ENCODE results near the gene TRERF1. TPM values are rescaled to one million over a fixed set of nuclear protein-coding genes. Genes with fewer than 3 reads are reported as not detected.

Gene TRERF1
- total RNA-seq, 1 donor from 2014 or later = 3.7 TPM

DNA sequence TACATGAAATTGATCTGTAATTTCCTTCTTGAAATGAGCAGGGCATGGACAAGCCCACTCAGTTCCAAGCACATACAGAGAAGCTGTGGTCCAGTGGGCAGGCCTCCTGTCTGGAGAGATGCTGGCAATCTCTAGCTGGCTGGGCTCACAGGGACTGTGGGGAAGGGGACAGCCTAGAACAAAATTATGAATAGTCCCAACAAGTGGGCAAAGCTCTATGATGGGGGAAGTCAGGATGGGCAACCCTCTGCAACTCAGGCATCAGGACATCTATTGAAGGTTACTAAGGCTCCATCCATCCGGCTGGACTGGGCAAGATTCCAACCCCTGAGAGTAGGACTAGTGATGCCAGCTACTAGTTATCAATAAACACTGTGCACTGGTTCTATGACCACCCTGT is 40.9 kb downstream of the TRERF1 start:
- H3K9me3 ChIP-seq (ENCODE audit: control insufficient read depth in 3 of 3, low read length in 3 of 3) = no peaks in the 10 kb centered on the region
- no peak overlapping the region for H3K27ac ChIP-seq (ENCODE audit: low read depth, low read length)
- H3K4me1 ChIP-seq (ENCODE audit: control insufficient read depth in 3 of 3, insufficient read depth in 3 of 3, low read length in 3 of 3) = peaks cover 3 to 6% (median 3%) of the 10 kb centered on the region in 3 donors

GRCh38 chr6:42409581-42409980 is 42.1 kb downstream of the TRERF1 start:
- Histone ChIP-seq H3K27ac (ENCODE audit: low read depth, low read length) (no peak overlapping the region), H3K4me3 (ENCODE audit: low read length in 3 of 3) (no peak overlapping the region), H3K4me1 (ENCODE audit: control insufficient read depth in 3 of 3, insufficient read depth in 3 of 3, low read length in 3 of 3) (peaks cover 3 to 10% (median 3%) of the 10 kb centered on the region in 3 donors), H3K27me3 (ENCODE audit: control insufficient read depth in 3 of 3, insufficient read depth in 3 of 3, low read length in 3 of 3) (no peaks in the 10 kb centered on the region), H3K9me3 (ENCODE audit: control insufficient read depth in 3 of 3, low read length in 3 of 3) (no peaks in the 10 kb centered on the region), H3K9ac (ENCODE audit: low read depth in 1 of 3, low read length in 3 of 3) (no peak overlapping the region), H3K36me3 (ENCODE audit: control insufficient read depth in 3 of 3, insufficient read depth in 3 of 3, low read length in 3 of 3) (no peaks in the 10 kb centered on the region)

More for the DNA sequence above, 40.9 kb downstream of the TRERF1 start:
- no peak overlapping the region for H3K9ac ChIP-seq (ENCODE audit: low read depth in 1 of 3, low read length in 3 of 3)
- no peaks in the 10 kb centered on the region for H3K27me3 ChIP-seq (ENCODE audit: control insufficient read depth in 3 of 3, insufficient read depth in 3 of 3, low read length in 3 of 3)
- no peaks in the 10 kb centered on the region for H3K36me3 ChIP-seq (ENCODE audit: control insufficient read depth in 3 of 3, insufficient read depth in 3 of 3, low read length in 3 of 3)
- no peak overlapping the region for H3K4me3 ChIP-seq (ENCODE audit: low read length in 3 of 3)

DNA sequence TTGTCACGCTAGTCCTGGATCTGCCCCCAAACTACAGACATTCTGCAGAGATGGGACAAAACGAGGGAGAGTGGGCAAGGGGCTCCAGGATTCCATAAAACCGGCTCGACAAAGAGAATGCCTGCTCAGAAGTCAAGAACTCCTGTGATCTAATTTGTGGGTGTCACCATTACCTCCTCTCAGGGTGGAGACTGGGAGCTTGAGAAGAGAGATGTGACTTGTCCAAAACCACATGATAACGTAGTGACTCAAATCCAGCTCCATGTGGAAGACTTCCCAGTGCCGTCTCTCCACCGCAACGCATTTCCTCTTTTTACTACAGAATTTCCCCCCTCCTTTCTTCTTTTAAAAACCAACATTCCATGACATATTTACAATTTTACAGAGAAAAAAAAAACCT is 44.3 kb downstream of the TRERF1 start:
- Histone ChIP-seq H3K27me3 (ENCODE audit: control insufficient read depth in 3 of 3, insufficient read depth in 3 of 3, low read length in 3 of 3) (no peaks in the 10 kb centered on the region), H3K27ac (ENCODE audit: low read depth, low read length) (no peak overlapping the region), H3K4me1 (ENCODE audit: control insufficient read depth in 3 of 3, insufficient read depth in 3 of 3, low read length in 3 of 3) (peaks cover 3 to 12% (median 7%) of the 10 kb centered on the region in 3 donors), H3K9me3 (ENCODE audit: control insufficient read depth in 3 of 3, low read length in 3 of 3) (no peaks in the 10 kb centered on the region), H3K4me3 (ENCODE audit: low read length in 3 of 3) (no peak overlapping the region), H3K36me3 (ENCODE audit: control insufficient read depth in 3 of 3, insufficient read depth in 3 of 3, low read length in 3 of 3) (no peaks in the 10 kb centered on the region), H3K9ac (ENCODE audit: low read depth in 1 of 3, low read length in 3 of 3) (no peak overlapping the region)

- Histone ChIP-seq H3K27ac (ENCODE audit: low read depth, low read length) (no peak overlapping the region), H3K36me3 (ENCODE audit: control insufficient read depth in 3 of 3, insufficient read depth in 3 of 3, low read length in 3 of 3) (no peaks in the 10 kb centered on the region), H3K9me3 (ENCODE audit: control insufficient read depth in 3 of 3, low read length in 3 of 3) (no peaks in the 10 kb centered on the region), H3K4me1 (ENCODE audit: control insufficient read depth in 3 of 3, insufficient read depth in 3 of 3, low read length in 3 of 3) (peaks cover 3 to 12% (median 7%) of the 10 kb centered on the region in 3 donors), H3K27me3 (ENCODE audit: control insufficient read depth in 3 of 3, insufficient read depth in 3 of 3, low read length in 3 of 3) (no peaks in the 10 kb centered on the region), H3K9ac (ENCODE audit: low read depth in 1 of 3, low read length in 3 of 3) (no peak overlapping the region), H3K4me3 (ENCODE audit: low read length in 3 of 3) (no peak overlapping the region)
Measured at GRCh38 chr6:42406306-42407280, 45.1 kb downstream of the TRERF1 start.

DNA sequence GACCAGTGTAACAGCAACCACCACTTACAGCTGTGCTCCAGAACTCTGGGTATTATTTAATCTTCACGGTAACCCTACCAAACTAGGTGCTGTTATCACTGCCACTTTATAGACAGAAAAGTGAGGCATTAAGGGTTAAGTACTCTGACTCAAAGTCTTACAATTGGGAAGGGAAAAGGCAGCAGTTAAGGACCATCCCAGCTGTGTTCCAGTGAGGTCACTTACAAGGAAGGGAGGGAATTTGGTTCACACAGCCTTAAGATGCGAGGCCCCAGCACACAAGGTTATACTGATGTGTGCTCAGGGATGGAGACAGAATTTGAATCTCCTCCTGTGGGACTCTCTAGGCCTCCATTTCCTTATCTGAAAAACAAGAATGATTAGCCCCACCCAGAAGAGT is 46.7 kb downstream of the TRERF1 start:
- no peaks in the 10 kb centered on the region for H3K9me3 ChIP-seq (ENCODE audit: control insufficient read depth in 3 of 3, low read length in 3 of 3)
- H3K27me3 ChIP-seq (ENCODE audit: control insufficient read depth in 3 of 3, insufficient read depth in 3 of 3, low read length in 3 of 3) = no peaks in the 10 kb centered on the region
- H3K4me1 ChIP-seq (ENCODE audit: control insufficient read depth in 3 of 3, insufficient read depth in 3 of 3, low read length in 3 of 3) = peaks cover 3 to 12% (median 7%) of the 10 kb centered on the region in 3 donors
- H3K36me3 ChIP-seq (ENCODE audit: control insufficient read depth in 3 of 3, insufficient read depth in 3 of 3, low read length in 3 of 3) = no peaks in the 10 kb centered on the region
- H3K9ac ChIP-seq (ENCODE audit: low read depth in 1 of 3, low read length in 3 of 3) = no peak overlapping the region
- no peak overlapping the region for H3K4me3 ChIP-seq (ENCODE audit: low read length in 3 of 3)
- H3K27ac ChIP-seq (ENCODE audit: low read depth, low read length) = peak overlapping the region; percentile 18

GRCh38 chr6:42404484-42404883 is 47.2 kb downstream of the TRERF1 start:
- H3K9ac ChIP-seq (ENCODE audit: low read depth in 1 of 3, low read length in 3 of 3) = no peak overlapping the region
- H3K4me1 ChIP-seq (ENCODE audit: control insufficient read depth in 3 of 3, insufficient read depth in 3 of 3, low read length in 3 of 3) = peaks cover 3 to 12% (median 7%) of the 10 kb centered on the region in 3 donors
- no peak overlapping the region for H3K4me3 ChIP-seq (ENCODE audit: low read length in 3 of 3)
- H3K27me3 ChIP-seq (ENCODE audit: control insufficient read depth in 3 of 3, insufficient read depth in 3 of 3, low read length in 3 of 3) = no peaks in the 10 kb centered on the region
- H3K36me3 ChIP-seq (ENCODE audit: control insufficient read depth in 3 of 3, insufficient read depth in 3 of 3, low read length in 3 of 3) = no peaks in the 10 kb centered on the region
- no peaks in the 10 kb centered on the region for H3K9me3 ChIP-seq (ENCODE audit: control insufficient read depth in 3 of 3, low read length in 3 of 3)
- peak overlapping the region; percentile 18 for H3K27ac ChIP-seq (ENCODE audit: low read depth, low read length)

- Histone ChIP-seq H3K4me3 (ENCODE audit: low read length in 3 of 3) (no peak overlapping the region), H3K9me3 (ENCODE audit: control insufficient read depth in 3 of 3, low read length in 3 of 3) (no peaks in the 10 kb centered on the region), H3K4me1 (ENCODE audit: control insufficient read depth in 3 of 3, insufficient read depth in 3 of 3, low read length in 3 of 3) (peaks cover 3 to 12% (median 7%) of the 10 kb centered on the region in 3 donors), H3K36me3 (ENCODE audit: control insufficient read depth in 3 of 3, insufficient read depth in 3 of 3, low read length in 3 of 3) (no peaks in the 10 kb centered on the region), H3K9ac (ENCODE audit: low read depth in 1 of 3, low read length in 3 of 3) (no peak overlapping the region), H3K27ac (ENCODE audit: low read depth, low read length) (no peak overlapping the region), H3K27me3 (ENCODE audit: control insufficient read depth in 3 of 3, insufficient read depth in 3 of 3, low read length in 3 of 3) (no peaks in the 10 kb centered on the region)
Measured at GRCh38 chr6:42403831-42404230, 47.9 kb downstream of the TRERF1 start.

- no peaks in the 10 kb centered on the region for H3K27me3 ChIP-seq (ENCODE audit: control insufficient read depth in 3 of 3, insufficient read depth in 3 of 3, low read length in 3 of 3)
- H3K4me3 ChIP-seq (ENCODE audit: low read length in 3 of 3) = no peak overlapping the region
- no peaks in the 10 kb centered on the region for H3K9me3 ChIP-seq (ENCODE audit: control insufficient read depth in 3 of 3, low read length in 3 of 3)
- peaks cover 3 to 12% (median 7%) of the 10 kb centered on the region in 3 donors for H3K4me1 ChIP-seq (ENCODE audit: control insufficient read depth in 3 of 3, insufficient read depth in 3 of 3, low read length in 3 of 3)
- H3K9ac ChIP-seq (ENCODE audit: low read depth in 1 of 3, low read length in 3 of 3) = no peak overlapping the region
- H3K27ac ChIP-seq (ENCODE audit: low read depth, low read length) = no peak overlapping the region
- no peaks in the 10 kb centered on the region for H3K36me3 ChIP-seq (ENCODE audit: control insufficient read depth in 3 of 3, insufficient read depth in 3 of 3, low read length in 3 of 3)
Measured at GRCh38 chr6:42403421-42403820, 48.3 kb downstream of the TRERF1 start.

DNA sequence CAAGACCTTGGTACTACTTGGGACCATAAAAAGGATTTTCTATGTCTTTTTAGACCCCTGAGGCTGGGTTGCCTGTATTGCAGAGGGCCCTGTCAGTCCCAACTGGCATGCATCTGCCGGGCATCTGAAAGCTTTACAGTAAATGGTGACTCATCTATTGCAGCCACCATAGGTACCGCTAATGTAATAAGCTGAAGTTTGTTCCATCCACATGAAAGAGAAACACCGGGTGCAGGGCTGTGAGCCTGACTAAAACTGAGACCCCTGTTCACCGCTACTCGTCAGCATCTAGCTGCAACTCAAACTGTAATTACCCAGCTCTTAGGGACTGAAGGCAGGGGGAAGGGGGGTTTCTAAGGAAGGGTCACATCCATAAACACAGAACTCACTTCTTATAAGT is 49.5 kb downstream of the TRERF1 start:
- H3K4me3 ChIP-seq (ENCODE audit: low read length in 3 of 3) = no peak overlapping the region
- no peaks in the 10 kb centered on the region for H3K27me3 ChIP-seq (ENCODE audit: control insufficient read depth in 3 of 3, insufficient read depth in 3 of 3, low read length in 3 of 3)
- no peaks in the 10 kb centered on the region for H3K36me3 ChIP-seq (ENCODE audit: control insufficient read depth in 3 of 3, insufficient read depth in 3 of 3, low read length in 3 of 3)
- H3K9ac ChIP-seq (ENCODE audit: low read depth in 1 of 3, low read length in 3 of 3) = no peak overlapping the region
- H3K4me1 ChIP-seq (ENCODE audit: control insufficient read depth in 3 of 3, insufficient read depth in 3 of 3, low read length in 3 of 3) = peaks cover 3 to 12% (median 7%) of the 10 kb centered on the region in 3 donors
- H3K27ac ChIP-seq (ENCODE audit: low read depth, low read length) = no peak overlapping the region
- no peaks in the 10 kb centered on the region for H3K9me3 ChIP-seq (ENCODE audit: control insufficient read depth in 3 of 3, low read length in 3 of 3)

DNA sequence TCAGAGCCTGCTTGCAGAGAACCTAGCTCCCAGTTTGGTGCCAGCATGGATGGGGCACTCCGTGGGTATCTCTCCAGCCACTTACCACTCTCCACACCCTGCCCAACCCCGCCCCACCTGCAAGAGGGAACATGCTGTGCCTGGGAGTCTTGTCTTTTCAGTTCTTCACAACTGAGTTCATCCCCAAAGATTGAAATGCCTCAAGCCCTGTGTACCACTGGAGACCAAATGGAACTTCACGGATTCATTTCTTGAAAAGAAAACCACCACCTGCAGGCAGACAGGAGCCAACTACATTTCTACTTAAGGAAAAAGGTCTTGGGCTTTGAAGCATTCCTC is 50.1 kb downstream of the TRERF1 start:
- H3K36me3 ChIP-seq (ENCODE audit: control insufficient read depth in 3 of 3, insufficient read depth in 3 of 3, low read length in 3 of 3) = no peaks in the 10 kb centered on the region
- peaks cover 0 to 12% (median 5%) of the 10 kb centered on the region in 3 donors for H3K4me1 ChIP-seq (ENCODE audit: control insufficient read depth in 3 of 3, insufficient read depth in 3 of 3, low read length in 3 of 3)
- H3K27me3 ChIP-seq (ENCODE audit: control insufficient read depth in 3 of 3, insufficient read depth in 3 of 3, low read length in 3 of 3) = no peaks in the 10 kb centered on the region
- no peak overlapping the region for H3K27ac ChIP-seq (ENCODE audit: low read depth, low read length)
- H3K9ac ChIP-seq (ENCODE audit: low read depth in 1 of 3, low read length in 3 of 3) = no peak overlapping the region
- H3K4me3 ChIP-seq (ENCODE audit: low read length in 3 of 3) = no peak overlapping the region
- no peaks in the 10 kb centered on the region for H3K9me3 ChIP-seq (ENCODE audit: control insufficient read depth in 3 of 3, low read length in 3 of 3)

Data from skeletal muscle tissue (tissue), 4 donors.